Glomerular visceral epithelial cell (primary cell): ENCODE results near the gene LSM12.
"Not testable (repeated sequence)": the region's sequence is repeated elsewhere in the genome, so short reads cannot be mapped to it uniquely, and the experiment has no call there.

Experiments
- DNase-seq: peaks from one replicate; pipeline ENCODE4 v3.0.0-alpha.2; 2016; ENCODE audit errors: extremely low spot score

LSM12 gene

DNA sequence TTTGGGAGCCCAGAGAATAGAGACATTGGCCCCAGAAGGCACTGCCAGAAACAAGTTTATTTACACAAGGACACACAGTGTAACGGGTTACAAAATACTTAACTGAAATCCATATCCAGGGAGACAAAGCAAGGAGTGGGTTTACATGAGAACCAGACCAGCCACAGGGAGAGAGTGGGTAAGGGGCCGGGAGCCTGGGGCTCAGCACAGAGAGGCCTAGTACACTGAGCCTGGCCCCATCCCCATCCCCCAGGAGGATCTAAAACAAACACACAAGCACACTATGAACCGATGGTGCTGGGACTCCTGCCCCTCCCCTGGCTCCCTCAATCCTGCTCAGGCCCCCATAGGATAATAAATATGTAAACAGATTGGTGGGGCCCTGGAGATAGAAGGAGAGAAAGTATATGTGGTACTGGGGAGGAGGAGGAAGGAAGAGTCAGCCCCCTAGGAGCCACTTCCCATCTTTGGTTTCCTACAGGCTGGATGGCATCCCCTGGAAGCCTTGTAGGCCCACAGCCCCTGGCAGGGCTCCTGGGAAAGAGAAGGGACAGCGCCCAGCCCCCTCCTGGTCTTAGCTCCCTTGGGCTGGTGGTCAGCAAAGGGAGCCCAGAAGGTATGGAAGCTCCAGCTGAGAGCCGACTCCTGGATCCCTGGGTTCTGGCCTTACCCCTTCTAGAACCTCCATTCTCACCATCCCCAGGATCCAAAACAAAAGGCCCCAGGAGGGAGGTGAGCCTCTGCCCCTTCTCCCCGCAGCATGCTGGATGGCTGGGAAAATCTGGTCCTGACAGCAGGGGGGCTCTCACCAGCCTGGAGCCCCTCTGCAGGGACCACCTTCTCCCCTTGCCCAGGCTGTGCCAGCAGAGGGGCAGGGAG lies 10.5 kb upstream of the LSM12 start:
- no peak for DNase-seq

DNA sequence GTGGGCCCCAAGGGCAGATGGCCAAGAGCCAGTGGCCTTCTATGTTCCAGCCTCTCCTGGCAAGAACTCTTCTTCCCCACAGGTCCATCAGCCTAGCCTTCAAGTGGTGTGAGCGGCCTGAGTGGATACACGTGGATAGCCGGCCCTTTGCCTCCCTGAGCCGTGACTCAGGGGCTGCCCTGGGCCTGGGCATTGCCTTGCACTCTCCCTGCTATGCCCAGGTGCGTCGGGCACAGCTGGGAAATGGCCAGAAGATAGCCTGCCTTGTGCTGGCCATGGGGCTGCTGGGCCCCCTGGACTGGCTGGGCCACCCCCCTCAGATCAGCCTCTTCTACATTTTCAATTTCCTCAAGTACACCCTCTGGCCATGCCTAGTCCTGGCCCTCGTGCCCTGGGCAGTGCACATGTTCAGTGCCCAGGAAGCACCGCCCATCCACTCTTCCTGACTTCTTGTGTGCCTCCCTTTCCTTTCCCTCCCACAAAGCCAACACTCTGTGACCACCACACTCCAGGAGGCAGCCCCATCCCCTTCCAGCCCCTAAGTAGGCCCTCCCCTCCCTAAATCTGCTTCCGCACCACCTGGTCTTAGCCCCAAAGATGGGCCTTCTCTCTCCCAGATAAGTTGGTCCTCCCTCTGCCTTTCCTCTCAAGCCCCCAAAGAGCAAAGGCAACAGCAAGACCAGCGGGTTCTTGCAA lies 9.3 kb upstream of the LSM12 start:
- no peak for DNase-seq

DNA sequence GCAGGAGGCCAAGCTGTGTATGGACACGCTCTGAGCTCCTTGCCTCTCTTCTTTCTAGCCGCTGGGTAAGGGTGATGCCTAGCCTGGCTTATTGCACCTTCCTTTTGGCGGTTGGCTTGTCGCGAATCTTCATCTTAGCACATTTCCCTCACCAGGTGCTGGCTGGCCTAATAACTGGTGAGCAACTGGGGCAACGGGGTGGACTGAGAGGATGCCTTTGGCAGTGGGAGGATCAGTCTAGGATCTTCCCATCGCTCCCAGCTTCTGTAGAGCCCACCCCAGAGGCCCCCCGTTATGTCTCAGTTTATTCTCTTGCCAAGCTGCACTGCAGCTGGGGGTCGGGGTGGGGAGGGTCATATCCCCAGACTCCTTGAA lies 8.4 kb upstream of the LSM12 start:
- DNase-seq: no peak

DNA sequence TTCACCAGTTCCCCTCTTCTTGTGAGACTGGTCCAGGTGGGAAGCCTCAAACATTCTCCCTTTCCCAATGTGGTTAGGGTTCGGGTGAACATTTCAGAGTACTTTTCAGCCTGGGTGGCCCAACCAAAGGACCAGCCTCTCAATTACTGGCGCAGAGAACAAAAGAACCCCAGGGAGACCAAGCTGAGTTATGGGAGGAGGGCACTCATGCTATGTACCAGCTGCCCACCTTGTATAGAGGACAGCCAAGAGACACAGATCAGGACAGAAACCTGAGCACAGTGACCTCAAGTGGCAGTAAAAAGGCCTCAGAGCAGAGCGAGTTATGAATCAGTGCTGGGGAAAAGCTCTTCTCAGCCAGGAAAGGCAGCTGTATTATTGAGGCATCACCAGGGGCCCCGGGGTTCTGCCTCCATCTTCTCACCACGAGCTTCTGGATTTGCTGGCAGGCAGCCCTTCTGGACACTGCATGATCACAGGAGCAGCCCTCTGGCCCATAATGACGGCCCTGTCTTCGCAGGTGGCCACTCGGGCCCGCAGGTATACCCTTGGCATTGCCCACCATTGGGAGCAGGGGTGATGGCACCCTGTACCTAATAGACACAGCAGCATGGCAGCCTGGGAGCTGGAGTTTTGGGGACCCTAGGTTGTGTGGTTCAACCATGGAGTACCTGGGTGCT lies 7.9 kb upstream of the LSM12 start:
- no peak for DNase-seq

DNA sequence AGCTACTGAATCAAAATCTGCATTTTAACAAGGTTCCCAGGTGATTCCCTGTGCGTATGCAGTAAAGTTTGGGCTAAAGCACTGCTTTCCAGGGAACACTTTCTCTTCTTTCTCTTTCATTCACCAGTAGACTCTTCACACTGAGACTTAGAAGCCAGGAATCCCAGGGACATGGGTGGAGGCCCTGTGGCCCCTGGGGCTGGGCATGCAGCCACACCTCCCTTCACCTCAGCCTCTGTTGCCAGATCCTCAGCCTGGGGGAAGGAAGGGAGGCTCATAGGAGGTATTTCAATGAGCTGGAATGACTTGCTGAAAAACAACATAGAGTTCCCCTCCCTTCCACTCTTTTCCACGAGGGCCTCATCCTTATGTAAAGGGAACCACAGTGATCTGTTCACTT lies 5.3 kb upstream of the LSM12 start:
- no peak for DNase-seq

DNA sequence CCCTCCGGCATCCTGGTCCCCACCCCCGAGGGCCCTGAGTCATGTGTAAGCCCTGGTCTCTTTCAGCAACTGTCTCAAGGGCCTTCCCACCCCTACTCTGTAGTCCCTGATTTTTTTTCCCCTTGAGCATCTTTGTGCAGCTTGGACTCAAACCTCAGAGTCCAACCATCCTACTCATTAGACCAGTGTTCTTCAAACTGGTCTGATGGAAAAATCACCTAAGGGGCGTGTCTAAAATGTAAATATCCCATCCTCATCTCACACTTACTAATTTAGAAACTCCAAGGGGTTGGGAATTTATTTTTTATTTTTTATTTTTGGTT lies 4.7 kb upstream of the LSM12 start:
- DNase-seq: no peak

DNA sequence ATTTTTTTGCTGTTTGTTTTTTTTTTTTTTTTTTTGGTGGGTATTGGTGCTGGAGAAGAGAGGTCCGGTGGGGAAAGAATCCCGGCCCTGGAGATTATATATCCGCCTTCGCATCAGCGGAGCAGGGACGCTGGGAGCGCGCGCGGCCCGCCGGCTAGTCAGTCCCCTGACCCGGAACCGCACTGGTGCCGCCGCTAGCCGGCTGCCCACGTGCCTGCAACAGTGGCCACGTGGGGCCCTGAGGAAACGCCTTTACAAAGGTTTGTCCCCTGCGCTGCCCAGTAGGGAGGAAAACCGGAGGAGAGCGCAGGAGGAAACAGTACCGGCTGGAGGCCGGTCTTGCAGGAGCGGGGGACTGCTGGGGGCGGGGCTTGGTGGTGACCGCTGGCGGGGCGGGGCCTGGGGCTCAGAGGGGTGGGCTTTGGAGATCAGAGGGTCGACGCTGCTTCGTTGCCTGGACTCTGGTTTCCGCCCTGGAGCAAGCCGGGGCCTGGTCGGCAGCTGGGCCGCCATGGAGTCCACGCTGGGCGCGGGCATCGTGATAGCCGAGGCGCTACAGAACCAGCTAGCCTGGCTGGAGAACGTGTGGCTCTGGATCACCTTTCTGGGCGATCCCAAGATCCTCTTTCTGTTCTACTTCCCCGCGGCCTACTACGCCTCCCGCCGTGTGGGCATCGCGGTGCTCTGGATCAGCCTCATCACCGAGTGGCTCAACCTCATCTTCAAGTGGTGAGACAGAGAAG lies 4.2 kb upstream of the LSM12 start, which contains the start of gene G6PC3:
Gene G6PC3 (plus strand): TSS at position 281 of the 743 bp plus-strand sequence. CDS start 231 bp downstream, at position 512.
- peak; percentile 98 for DNase-seq

DNA sequence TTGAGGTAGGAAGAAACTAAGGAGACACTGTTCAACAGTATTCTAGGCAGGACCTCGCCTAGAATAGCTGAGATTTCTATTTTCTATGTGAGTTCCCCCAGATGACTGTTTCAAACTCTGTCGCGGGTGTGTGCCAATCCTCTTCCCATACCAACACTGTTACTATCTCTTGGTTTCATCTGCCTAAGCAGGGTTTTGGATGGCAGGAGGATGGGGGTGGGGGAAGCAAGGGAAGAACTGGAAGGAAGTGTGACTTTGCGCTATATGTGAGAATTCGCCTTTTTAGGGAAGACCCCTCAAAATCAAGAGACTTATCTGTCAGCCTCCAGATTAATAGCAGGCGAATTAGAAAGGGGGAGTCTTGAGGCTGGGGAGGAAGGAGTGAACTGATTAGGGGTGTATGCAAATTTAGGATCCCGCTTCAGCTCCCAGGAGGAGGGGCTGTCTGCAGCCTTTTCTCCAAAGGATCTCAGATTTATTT lies 3.5 kb upstream of the LSM12 start:
- DNase-seq: no peak

DNA sequence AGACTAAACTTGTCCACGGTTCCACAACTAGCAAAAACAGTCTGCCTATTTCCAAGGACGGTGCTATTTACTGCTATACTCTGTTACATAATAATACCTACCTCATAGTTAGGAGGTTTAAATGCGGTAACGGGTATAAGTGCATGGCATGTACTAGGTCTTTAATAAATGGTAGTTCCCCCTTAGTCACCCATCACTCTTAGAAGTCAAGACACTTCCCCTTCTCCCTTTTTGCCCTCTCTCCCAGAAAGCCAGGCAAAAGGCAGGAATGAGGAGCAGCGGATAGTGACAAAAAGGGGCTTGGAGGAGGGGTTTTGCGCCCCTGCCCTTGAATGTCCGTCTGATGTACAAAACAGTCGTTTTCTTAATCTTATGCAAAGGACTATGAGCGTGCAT lies 1.1 kb upstream of the LSM12 start:
- no peak for DNase-seq

DNA sequence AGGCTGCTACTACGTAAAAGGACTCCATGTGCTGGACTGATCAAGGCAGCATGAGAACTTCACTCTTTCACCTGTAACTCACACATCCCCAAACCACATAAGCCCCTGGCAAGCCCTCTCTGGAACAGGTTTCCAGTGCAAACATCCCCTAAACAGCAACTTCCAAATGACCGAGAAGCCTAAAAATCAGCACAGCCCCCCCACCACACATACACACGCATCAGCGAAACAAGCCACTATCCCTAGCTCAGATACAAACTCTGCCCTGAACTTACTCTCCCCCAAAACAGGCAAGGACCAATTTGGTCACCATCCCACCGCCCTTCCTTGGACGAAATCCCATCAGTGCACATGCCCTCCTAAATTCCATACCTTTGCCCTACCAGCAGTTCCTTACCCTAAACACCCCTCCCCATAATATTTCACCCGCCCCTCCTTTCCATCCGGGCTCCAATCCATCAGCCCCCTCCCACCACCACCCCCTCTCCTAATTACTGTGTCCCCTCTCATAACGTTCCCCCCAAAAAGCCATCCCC lies 735 bp downstream of the LSM12 start:
- no peak for DNase-seq

DNA sequence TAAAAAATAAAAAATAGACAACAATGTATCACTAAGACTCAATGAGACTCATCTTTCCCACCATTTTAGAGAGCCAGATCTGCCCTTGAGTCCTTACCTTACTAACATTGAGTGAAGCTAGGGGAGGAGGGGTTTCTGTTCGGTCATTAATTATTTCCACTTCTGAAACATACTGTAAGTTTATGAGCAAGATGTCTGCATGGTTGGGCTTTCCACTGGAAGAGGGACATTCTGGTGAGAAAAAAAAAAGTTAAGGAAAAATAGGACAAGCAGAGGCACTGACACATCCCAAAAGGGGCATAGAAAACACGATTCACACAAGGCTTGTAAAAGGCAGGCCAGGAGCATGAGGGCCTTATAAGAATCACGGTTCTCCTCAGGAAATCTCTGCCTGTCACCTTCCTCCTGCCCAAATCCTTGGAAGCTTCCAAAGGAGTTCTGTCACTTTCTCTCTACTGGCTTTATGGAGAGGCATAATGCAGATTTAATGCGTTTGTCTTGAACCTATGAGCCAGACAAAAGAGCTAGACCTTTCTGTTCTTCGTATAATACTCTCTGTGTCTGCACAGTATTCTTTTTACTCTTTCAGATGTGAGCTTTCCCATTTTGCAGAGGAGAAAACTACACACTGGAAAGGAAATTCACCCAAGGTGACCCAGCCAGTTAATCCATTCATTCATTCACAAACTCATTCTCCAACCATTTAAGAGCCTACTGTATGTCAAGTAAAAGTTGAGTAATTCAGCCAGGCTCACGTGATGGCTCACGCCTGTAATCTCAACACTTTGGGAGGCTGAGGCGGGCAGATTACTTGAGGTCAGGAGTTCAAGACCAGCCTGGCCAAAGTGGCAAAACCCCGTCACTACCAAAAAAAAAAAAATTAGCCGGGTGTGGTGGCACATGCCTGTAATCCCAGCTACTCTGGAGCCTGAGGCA lies 2.5 kb downstream of the LSM12 start:
- DNase-seq: no peak

DNA sequence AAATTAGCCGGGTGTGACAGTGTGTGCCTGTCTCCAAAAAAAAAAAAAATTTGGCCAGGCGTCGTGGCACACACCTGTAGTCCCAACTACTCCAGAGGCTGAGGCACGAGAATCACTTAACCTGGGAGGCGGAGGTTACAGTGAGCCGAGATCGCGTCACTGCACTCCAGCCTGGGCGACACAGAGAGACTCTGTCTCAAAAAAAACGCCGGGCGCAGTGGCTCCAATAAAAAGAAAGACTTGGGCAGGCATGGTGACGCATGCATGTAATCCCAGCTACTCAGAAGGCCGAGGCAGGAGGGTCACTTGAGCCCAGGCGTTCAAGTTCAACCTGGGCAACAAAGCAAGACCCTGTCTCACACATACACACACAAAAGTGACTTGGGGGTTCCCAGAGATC lies 3.6 kb downstream of the LSM12 start:
- no peak for DNase-seq

DNA sequence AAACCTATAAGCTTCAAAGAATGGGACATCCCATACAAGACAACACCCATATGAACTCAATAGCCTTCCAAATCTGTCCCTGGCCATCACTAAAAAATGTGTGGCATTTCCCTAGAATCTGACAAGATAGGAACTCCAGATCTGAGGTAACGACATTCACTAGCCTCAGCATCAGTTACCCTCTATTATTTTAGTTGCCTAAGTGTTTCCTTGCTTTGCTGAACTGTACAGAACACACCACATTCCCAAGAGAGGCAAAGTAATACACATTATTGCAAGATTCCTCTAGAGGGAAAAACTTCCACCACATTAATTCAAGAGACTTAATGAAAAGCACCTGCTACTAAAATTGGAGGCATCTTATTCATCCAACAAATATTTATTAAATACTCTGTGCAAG lies 5.0 kb downstream of the LSM12 start:
- no peak for DNase-seq

DNA sequence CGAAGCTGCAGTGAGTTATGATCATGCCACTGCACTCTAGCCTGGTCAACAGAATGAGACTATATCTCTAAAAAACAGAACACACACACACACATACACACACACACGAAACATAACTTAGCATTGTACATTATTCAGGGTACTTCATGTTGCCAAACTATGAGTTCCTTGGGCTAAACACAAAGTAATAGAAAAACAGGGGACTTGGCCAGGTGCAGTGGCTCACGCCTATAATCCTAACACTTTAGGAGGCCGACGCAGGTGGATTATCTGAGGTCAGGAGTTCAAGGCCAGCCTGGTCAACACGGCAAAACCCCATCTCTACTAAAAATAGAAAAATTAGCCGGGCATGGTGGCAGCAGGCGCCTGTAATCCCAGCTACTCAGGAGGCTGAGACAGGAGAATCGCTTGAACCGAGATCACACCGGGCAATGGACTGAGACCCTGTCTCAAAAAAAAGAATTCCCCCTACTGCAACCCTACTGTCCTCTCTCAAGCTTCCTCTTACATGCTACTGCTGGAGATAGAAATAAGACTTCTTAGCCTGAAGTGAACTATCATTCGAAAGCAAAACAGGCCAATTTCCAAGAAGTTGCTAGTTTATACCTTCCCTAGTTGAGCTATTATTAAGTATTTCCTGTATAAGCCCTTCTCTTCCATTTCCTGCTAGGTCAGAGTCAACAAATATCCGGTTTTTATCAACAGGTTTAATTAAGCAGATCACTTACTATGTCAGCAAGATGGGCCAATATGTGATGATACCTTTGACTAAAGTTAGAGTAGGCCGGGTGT lies 7.2 kb downstream of the LSM12 start:
- no peak for DNase-seq

DNA sequence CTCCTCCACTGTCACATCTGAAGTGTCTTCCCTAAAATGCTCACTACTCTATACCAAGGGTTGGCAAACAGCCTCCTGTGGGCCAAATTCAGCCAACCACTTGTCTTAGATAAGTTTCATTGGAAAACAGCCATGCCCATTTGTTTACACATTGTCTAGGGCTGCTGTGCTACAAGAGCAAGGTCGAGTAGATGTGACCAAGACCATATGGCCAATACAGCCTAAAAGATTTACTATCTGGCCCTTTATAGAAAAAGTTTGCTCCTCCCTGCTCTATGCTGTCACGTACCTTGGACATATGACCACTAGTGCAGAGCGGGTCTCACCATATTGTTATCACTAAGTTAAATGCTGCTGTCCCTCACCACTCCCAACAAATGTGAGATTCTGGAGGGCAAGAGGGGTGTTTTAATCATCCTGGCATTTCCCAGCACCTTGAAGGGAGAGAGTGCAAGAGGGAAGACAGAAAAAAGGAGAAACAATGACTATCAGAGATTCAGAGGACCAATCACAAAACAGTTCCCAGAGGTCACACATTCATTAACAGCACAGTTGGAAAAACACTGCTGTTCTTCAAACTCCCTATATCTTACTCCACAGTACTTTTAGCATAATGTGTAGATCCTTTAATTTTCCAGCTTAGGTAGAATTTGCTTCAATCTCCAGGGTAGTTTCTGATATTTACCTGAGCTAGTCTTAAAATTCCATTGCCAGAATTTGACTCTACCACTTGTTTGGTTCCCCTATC lies 13.2 kb downstream of the LSM12 start:
- DNase-seq: no peak

DNA sequence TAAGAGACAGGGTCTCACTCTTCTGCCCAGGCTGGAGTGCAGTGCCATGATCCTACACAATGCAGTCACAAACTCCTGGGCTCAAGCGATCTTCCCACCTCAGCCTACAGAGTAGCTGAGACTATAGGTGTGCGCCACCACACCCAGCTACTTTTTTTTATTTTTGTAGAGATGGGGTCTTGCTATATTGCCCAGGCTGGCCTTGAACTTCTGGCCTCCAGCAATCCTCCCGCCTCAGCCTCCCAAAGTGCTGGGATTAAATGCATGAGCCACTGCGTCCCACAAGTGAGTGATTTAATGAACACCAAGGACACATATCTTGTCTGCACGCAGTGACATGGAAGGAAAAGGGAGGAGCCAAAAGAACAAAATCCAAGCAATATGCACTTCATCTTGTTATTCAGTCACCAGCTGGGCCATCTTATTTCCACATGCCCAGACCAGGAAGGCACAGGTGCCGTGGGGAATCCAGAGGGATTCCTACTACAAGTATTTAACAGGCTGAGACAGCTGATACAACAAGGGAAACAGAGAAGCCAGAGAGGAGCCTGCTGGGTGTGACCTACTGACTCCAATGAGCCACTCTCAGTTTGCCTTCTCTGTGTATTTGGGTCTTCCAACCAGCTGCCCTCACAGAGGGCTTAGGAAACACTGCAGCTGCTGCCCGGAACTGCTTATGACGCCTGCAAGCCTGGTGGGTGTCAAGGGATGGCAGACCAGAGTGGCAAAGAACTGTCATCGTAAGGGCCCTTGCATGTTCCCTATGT lies 17.0 kb downstream of the LSM12 start:
- DNase-seq: no peak

DNA sequence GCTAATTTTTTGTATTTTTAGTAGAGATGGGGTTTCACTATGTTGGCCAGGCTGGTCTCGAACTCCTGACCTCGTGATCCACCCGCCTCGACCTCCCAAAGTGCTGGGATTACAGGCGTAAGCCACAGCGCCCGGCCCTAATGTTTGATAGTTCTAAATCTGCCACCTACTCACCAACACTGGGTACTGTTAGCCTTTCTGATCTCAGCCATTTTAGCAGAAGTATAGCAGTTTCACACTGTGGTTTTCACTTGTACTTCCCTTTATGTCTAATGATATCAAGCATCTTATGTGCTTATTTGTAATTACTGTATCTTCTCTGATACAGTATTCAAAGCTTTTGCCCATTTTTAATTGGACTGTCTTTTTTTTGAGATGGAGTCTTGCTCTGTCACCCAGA lies 19.6 kb downstream of the LSM12 start:
- DNase-seq: not testable (repeated sequence)

DNA sequence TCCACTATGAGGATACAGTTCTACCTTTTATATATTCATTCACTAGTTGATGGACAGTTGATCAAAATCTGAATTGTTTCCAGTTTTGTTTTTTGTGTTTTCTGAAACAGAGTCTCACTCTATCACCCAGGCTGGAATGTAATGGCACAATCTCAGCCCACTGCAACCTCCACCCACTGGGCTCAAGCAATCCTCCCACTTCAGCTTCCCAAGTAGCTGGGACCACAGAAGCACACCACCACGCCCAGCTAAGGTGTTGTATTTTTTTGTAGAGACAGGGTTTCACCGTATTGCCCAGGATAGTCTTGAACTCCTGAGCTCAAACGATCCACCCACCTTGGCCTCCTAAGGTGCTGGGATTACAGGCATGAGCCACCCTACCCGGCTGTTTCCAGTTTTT lies 21.0 kb downstream of the LSM12 start:
- DNase-seq: no peak
